Activated T-cell treated with anti-CD3 and anti-CD28 coated beads, Interleukin-2, amount 50 U/mL, for 24 hours (primary cell): ENCODE data around the gene MYO5B.
"Not testable (repeated sequence)": the region's sequence is repeated elsewhere in the genome, so short reads cannot be mapped to it uniquely, and the experiment has no call there.

ENCODE experiments used
- DNase-seq: peaks from one replicate; pipeline ENCODE4 v3.0.0-alpha.2; 2020
- H3K27ac Mint-ChIP-seq: 2 replicates; pipeline ENCODE4 v1.8.0; 2020; ENCODE audit warnings: mild to moderate bottlenecking, mixed read lengths
- H3K27me3 Mint-ChIP-seq: 2 replicates; pipeline ENCODE4 v1.8.0; 2020; ENCODE audit warnings: mixed read lengths
- H3K36me3 Mint-ChIP-seq: 2 replicates; pipeline ENCODE4 v1.8.0; 2020; ENCODE audit warnings: low read depth, mixed read lengths
- H3K4me1 Mint-ChIP-seq: 2 replicates; pipeline ENCODE4 v1.8.0; 2020; ENCODE audit warnings: low read depth, mixed read lengths
- H3K4me3 Mint-ChIP-seq: 2 replicates; pipeline ENCODE4 v1.8.0; 2020; ENCODE audit warnings: mild to moderate bottlenecking, moderate library complexity, mixed read lengths
- H3K9me3 Mint-ChIP-seq: 2 replicates; pipeline ENCODE4 v1.8.0; 2020; ENCODE audit warnings: mixed read lengths

MYO5B gene

GRCh38 chr18:49819071-49819662 is 375.8 kb downstream of the MYO5B start:
- Mint-ChIP-seq H3K9me3 (no peaks in the 10 kb centered on the region), H3K36me3 (peaks cover 14% of the 10 kb centered on the region), H3K27me3 (no peaks in the 10 kb centered on the region), H3K4me3 (peak overlapping the region; percentile 19), H3K4me1 (peaks cover 59% of the 10 kb centered on the region), H3K27ac (peak overlapping the region; percentile 88)
- no peak for DNase-seq

GRCh38 chr18:49817947-49818346 is 377.0 kb downstream of the MYO5B start:
- Mint-ChIP-seq H3K36me3 (peaks cover 20% of the 10 kb centered on the region), H3K27me3 (no peaks in the 10 kb centered on the region), H3K27ac (no peak overlapping the region), H3K4me1 (peaks cover 59% of the 10 kb centered on the region), H3K9me3 (no peaks in the 10 kb centered on the region), H3K4me3 (no peak overlapping the region)
- DNase-seq = no peak

GRCh38 chr18:49815927-49816326 is 379.0 kb downstream of the MYO5B start:
- peaks cover 70% of the 10 kb centered on the region for H3K4me1 Mint-ChIP-seq
- no peak overlapping the region for H3K4me3 Mint-ChIP-seq
- no peak overlapping the region for H3K27ac Mint-ChIP-seq
- peaks cover 20% of the 10 kb centered on the region for H3K36me3 Mint-ChIP-seq
- no peaks in the 10 kb centered on the region for H3K9me3 Mint-ChIP-seq
- H3K27me3 Mint-ChIP-seq = no peaks in the 10 kb centered on the region
- no peak for DNase-seq

GRCh38 chr18:49814147-49814499 is 380.8 kb downstream of the MYO5B start:
- peak overlapping the region; percentile 99 for H3K27ac Mint-ChIP-seq
- peaks cover 27% of the 10 kb centered on the region for H3K36me3 Mint-ChIP-seq
- DNase-seq = no peak
- H3K27me3 Mint-ChIP-seq = no peaks in the 10 kb centered on the region
- peaks cover 53% of the 10 kb centered on the region for H3K4me1 Mint-ChIP-seq
- H3K9me3 Mint-ChIP-seq = peaks cover 12% of the 10 kb centered on the region
- peak overlapping the region; percentile 97 for H3K4me3 Mint-ChIP-seq

GRCh38 chr18:49813319-49814146 is 381.4 kb downstream of the MYO5B start, which contains the start of gene ACAA2:
TSS of gene ACAA2 (minus strand) at chr18:49813533. CDS start at chr18:49813484, 49 bp downstream.
- DNase-seq = peak; percentile 91
- H3K27ac Mint-ChIP-seq = peak within 1 kb of the TSS; percentile 99
- H3K9me3 Mint-ChIP-seq = peaks cover 15% of the 10 kb centered on the region
- no peaks in the 10 kb centered on the region for H3K27me3 Mint-ChIP-seq
- H3K36me3 Mint-ChIP-seq = peaks cover 30% of the 10 kb centered on the region
- peak within 1 kb of the TSS; percentile 97 for H3K4me3 Mint-ChIP-seq
- H3K4me1 Mint-ChIP-seq = peaks cover 48% of the 10 kb centered on the region

- Mint-ChIP-seq H3K27me3 (no peaks in the 10 kb centered on the region), H3K4me3 (peak overlapping the region; percentile 97), H3K9me3 (peaks cover 20% of the 10 kb centered on the region), H3K27ac (peak overlapping the region; percentile 99), H3K36me3 (peaks cover 35% of the 10 kb centered on the region), H3K4me1 (peaks cover 42% of the 10 kb centered on the region)
- no peak for DNase-seq
These were observed 382.0 kb downstream of the MYO5B start for GRCh38 chr18:49813069-49813318.

GRCh38 chr18:49812286-49813068 is 382.5 kb downstream of the MYO5B start:
- DNase-seq = no peak
- H3K27me3 Mint-ChIP-seq = no peaks in the 10 kb centered on the region
- peak overlapping the region; percentile 99 for H3K27ac Mint-ChIP-seq
- peaks cover 35% of the 10 kb centered on the region for H3K36me3 Mint-ChIP-seq
- peaks cover 38% of the 10 kb centered on the region for H3K4me1 Mint-ChIP-seq
- peaks cover 22% of the 10 kb centered on the region for H3K9me3 Mint-ChIP-seq
- peak overlapping the region; percentile 97 for H3K4me3 Mint-ChIP-seq

- Mint-ChIP-seq H3K36me3 (peaks cover 30% of the 10 kb centered on the region), H3K27ac (no peak overlapping the region), H3K9me3 (peaks cover 22% of the 10 kb centered on the region), H3K4me3 (peak overlapping the region; percentile 97), H3K4me1 (peaks cover 35% of the 10 kb centered on the region), H3K27me3 (no peaks in the 10 kb centered on the region)
- DNase-seq = no peak
These were observed 383.6 kb downstream of the MYO5B start for GRCh38 chr18:49811151-49811938.

- H3K9me3 Mint-ChIP-seq = peaks cover 22% of the 10 kb centered on the region
- H3K36me3 Mint-ChIP-seq = peaks cover 19% of the 10 kb centered on the region
- peaks cover 34% of the 10 kb centered on the region for H3K4me1 Mint-ChIP-seq
- not testable (repeated sequence) for H3K27me3 Mint-ChIP-seq, DNase-seq, H3K4me3 Mint-ChIP-seq, H3K27ac Mint-ChIP-seq
These were observed 386.3 kb downstream of the MYO5B start for GRCh38 chr18:49808553-49809191.

GRCh38 chr18:49804096-49804495 is 390.9 kb downstream of the MYO5B start:
- Mint-ChIP-seq H3K36me3 (peaks cover 34% of the 10 kb centered on the region), H3K27me3 (no peaks in the 10 kb centered on the region), H3K27ac (no peak overlapping the region)

GRCh38 chr18:49802623-49803022 is 392.3 kb downstream of the MYO5B start:
- DNase-seq = no peak
- H3K27me3 Mint-ChIP-seq = no peaks in the 10 kb centered on the region
- H3K4me1 Mint-ChIP-seq = peaks cover 15% of the 10 kb centered on the region
- H3K36me3 Mint-ChIP-seq = peaks cover 32% of the 10 kb centered on the region
- H3K27ac Mint-ChIP-seq = no peak overlapping the region
- H3K4me3 Mint-ChIP-seq = no peak overlapping the region
- no peaks in the 10 kb centered on the region for H3K9me3 Mint-ChIP-seq

More at GRCh38 chr18:49804096-49804495, 390.9 kb downstream of the MYO5B start:
- no peak for DNase-seq
- peaks cover 9% of the 10 kb centered on the region for H3K9me3 Mint-ChIP-seq
- H3K4me3 Mint-ChIP-seq = no peak overlapping the region
- H3K4me1 Mint-ChIP-seq = peaks cover 15% of the 10 kb centered on the region

- not testable (repeated sequence) for H3K27me3 Mint-ChIP-seq, DNase-seq, H3K9me3 Mint-ChIP-seq, H3K4me3 Mint-ChIP-seq, H3K27ac Mint-ChIP-seq
- H3K36me3 Mint-ChIP-seq = peaks cover 49% of the 10 kb centered on the region
- H3K4me1 Mint-ChIP-seq = peaks cover 22% of the 10 kb centered on the region
These were observed 394.5 kb downstream of the MYO5B start for GRCh38 chr18:49800491-49800890.

GRCh38 chr18:49799806-49800205 is 395.1 kb downstream of the MYO5B start:
- peaks cover 21% of the 10 kb centered on the region for H3K4me1 Mint-ChIP-seq
- DNase-seq, H3K9me3 Mint-ChIP-seq, H3K27ac Mint-ChIP-seq, H3K4me3 Mint-ChIP-seq, H3K27me3 Mint-ChIP-seq: not testable (repeated sequence)
- peaks cover 55% of the 10 kb centered on the region for H3K36me3 Mint-ChIP-seq

- Mint-ChIP-seq H3K36me3 (peaks cover 65% of the 10 kb centered on the region), H3K27me3 (no peaks in the 10 kb centered on the region), H3K27ac (no peak overlapping the region), H3K4me3 (no peak overlapping the region), H3K4me1 (peaks cover 14% of the 10 kb centered on the region), H3K9me3 (no peaks in the 10 kb centered on the region)
- no peak for DNase-seq
These were observed 396.9 kb downstream of the MYO5B start for GRCh38 chr18:49798001-49798400.
